CD4-positive, alpha-beta T cell treated with Interferon gamma for 1 hour (primary cell): ENCODE results near the gene STBD1.
"Not testable (repeated sequence)": the region's sequence is repeated elsewhere in the genome, so short reads cannot be mapped to it uniquely, and the experiment has no call there.

Experiments
- DNase-seq: peaks from one replicate; pipeline ENCODE4 v3.0.0-alpha.2; 2020

The STBD1 gene

GRCh38 chr4:76326515-76326914, 20.0 kb downstream of the STBD1 start:
- no peak for DNase-seq

- DNase-seq, result no peak
Measured at GRCh38 chr4:76334885-76335284, 28.4 kb downstream of the STBD1 start.

- DNase-seq, result no peak
Measured at GRCh38 chr4:76339364-76339763, 32.8 kb downstream of the STBD1 start.

GRCh38 chr4:76341063-76341462, 34.5 kb downstream of the STBD1 start:
- DNase-seq, result no peak

GRCh38 chr4:76342191-76342590, 35.7 kb downstream of the STBD1 start:
- DNase-seq, result no peak

GRCh38 chr4:76342803-76343202, 36.3 kb downstream of the STBD1 start:
- DNase-seq, result no peak

- no peak for DNase-seq
Measured at GRCh38 chr4:76354517-76355473, 48.3 kb downstream of the STBD1 start.

- DNase-seq, result no peak
Measured at GRCh38 chr4:76357981-76358380, 51.4 kb downstream of the STBD1 start.

GRCh38 chr4:76359881-76360466, 53.4 kb downstream of the STBD1 start:
- not testable (repeated sequence) for DNase-seq
